ENCODE data around the gene SPATS1.
"Not testable (repeated sequence)": the region's sequence is repeated elsewhere in the genome, so short reads cannot be mapped to it uniquely, and the experiment has no call there.

GRCh38 chr6:44346818-44347217 lies 4.4 kb downstream of the SPATS1 start:
- not testable (repeated sequence) for TF ChIP-seq LEF1 (IDR thresholded peaks at IDR 0.05; ENCODE audit: borderline replicate concordance); FOXA1 (IDR thresholded peaks at IDR 0.05); SUZ12 (IDR thresholded peaks at IDR 0.05); TARDBP (IDR thresholded peaks at IDR 0.05); ZNF384 (IDR thresholded peaks at IDR 0.05)
